Neural progenitor cell (in vitro differentiated cells): Measurements from ENCODE around the gene TDRKH. TPM values are rescaled to one million over a fixed set of nuclear protein-coding genes. Genes with fewer than 3 reads are reported as not detected.

Experiments used
- DNase-seq: peaks from one replicate; pipeline ENCODE4 v3.0.0-alpha.2; 2016; ENCODE audit warnings: low spot score
- H2AFZ ChIP-seq: fragments of 200-600 bp; sonication (generic); replicated peaks from 2 replicates; pipeline ENCODE4 v1.6.1; 2016; ENCODE audit warnings: antibody characterized with exemption
- H3F3A ChIP-seq: fragments of 200-600 bp; sonication (generic); 2 replicates; pipeline ENCODE4 v1.6.1; 2016; ENCODE audit warnings: antibody characterized with exemption, low read depth
- H3K27ac ChIP-seq: fragments of 200-600 bp; sonication (generic); 2 replicates; pipeline ENCODE4 v1.5.1; 2016; ENCODE audit warnings: mild to moderate bottlenecking
- H3K27me3 ChIP-seq: fragments of 200-600 bp; sonication (generic); 2 replicates; pipeline ENCODE4 v1.6.1; 2016; ENCODE audit warnings: mild to moderate bottlenecking, moderate library complexity
- H3K36me3 ChIP-seq: fragments of 200-600 bp; sonication (generic); 2 replicates; pipeline ENCODE4 v1.5.1; 2016
- H3K4me1 ChIP-seq: fragments of 200-600 bp; sonication (generic); 2 replicates; pipeline ENCODE4 v1.6.1; 2016; ENCODE audit warnings: mixed run types
- H3K4me2 ChIP-seq: fragments of 200-600 bp; sonication (generic); 2 replicates; pipeline ENCODE4 v1.6.1; 2016
- H3K4me3 ChIP-seq: fragments of 200-600 bp; sonication (generic); 2 replicates; pipeline ENCODE4 v1.5.1; 2016
- H3K79me2 ChIP-seq: fragments of 200-600 bp; sonication (generic); 2 replicates; pipeline ENCODE4 v1.6.1; 2016; ENCODE audit warnings: low read depth
- H3K9ac ChIP-seq: fragments of 200-600 bp; sonication (generic); 2 replicates; pipeline ENCODE4 v1.6.1; 2016
- H3K9me3 ChIP-seq: fragments of 200-600 bp; sonication (generic); 2 replicates; pipeline ENCODE4 v1.5.1; 2016; ENCODE audit warnings: low read depth
- H4K20me1 ChIP-seq: fragments of 200-600 bp; sonication (generic); 2 replicates; pipeline ENCODE4 v1.6.1; 2016; ENCODE audit warnings: low read depth
- H3K27ac Mint-ChIP-seq: 3 replicates; pipeline ENCODE4 v1.8.0; 2021; ENCODE audit warnings: mixed read lengths
- H3K27me3 Mint-ChIP-seq: 2 replicates; pipeline ENCODE4 v1.8.0; 2022; ENCODE audit warnings: low read depth, mild to moderate bottlenecking, inconsistent platforms, moderate library complexity, mixed read lengths; ENCODE audit not compliant: insufficient read depth
- H3K36me3 Mint-ChIP-seq: 3 replicates; pipeline ENCODE4 v1.8.0; 2021; ENCODE audit warnings: mixed read lengths
- H3K4me1 Mint-ChIP-seq: 3 replicates; pipeline ENCODE4 v1.8.0; 2021; ENCODE audit warnings: mixed read lengths
- H3K4me3 Mint-ChIP-seq: 3 replicates; pipeline ENCODE4 v1.8.0; 2021; ENCODE audit warnings: mild to moderate bottlenecking, moderate library complexity, mixed read lengths
- H3K9me3 Mint-ChIP-seq: 3 replicates; pipeline ENCODE4 v1.8.0; 2020; ENCODE audit warnings: mixed read lengths
- CTCF ChIP-seq: fragments of 200-600 bp; sonication (generic); IDR thresholded peaks from 2 replicates; pipeline ENCODE4 v1.5.1; 2017; ENCODE audit warnings: antibody characterized with exemption, mild to moderate bottlenecking
- EZH2 ChIP-seq: fragments of 200-600 bp; sonication (generic); IDR thresholded peaks from 2 replicates; pipeline ENCODE4 v1.6.1; 2017; ENCODE audit warnings: antibody characterized with exemption, mild to moderate bottlenecking, moderate library complexity
- EZH2phosphoT487 ChIP-seq: fragments of 200-600 bp; sonication (generic); IDR thresholded peaks from 2 replicates; pipeline ENCODE4 v1.6.1; 2017; ENCODE audit warnings: antibody characterized with exemption
- total RNA-seq: library from RNA; depleted of rRNA; stranded (reverse); fragments of >200 nt; gene quantifications from 2 replicates; pipeline ENCODE4 v1.2.3, GENCODE V29; 2015; ENCODE audit warnings: low replicate concordance

The TDRKH gene, protein sequence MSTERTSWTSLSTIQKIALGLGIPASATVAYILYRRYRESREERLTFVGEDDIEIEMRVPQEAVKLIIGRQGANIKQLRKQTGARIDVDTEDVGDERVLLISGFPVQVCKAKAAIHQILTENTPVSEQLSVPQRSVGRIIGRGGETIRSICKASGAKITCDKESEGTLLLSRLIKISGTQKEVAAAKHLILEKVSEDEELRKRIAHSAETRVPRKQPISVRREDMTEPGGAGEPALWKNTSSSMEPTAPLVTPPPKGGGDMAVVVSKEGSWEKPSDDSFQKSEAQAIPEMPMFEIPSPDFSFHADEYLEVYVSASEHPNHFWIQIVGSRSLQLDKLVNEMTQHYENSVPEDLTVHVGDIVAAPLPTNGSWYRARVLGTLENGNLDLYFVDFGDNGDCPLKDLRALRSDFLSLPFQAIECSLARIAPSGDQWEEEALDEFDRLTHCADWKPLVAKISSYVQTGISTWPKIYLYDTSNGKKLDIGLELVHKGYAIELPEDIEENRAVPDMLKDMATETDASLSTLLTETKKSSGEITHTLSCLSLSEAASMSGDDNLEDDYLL
- 26.3 and 30.4 TPM in 2 replicates for total RNA-seq

DNA sequence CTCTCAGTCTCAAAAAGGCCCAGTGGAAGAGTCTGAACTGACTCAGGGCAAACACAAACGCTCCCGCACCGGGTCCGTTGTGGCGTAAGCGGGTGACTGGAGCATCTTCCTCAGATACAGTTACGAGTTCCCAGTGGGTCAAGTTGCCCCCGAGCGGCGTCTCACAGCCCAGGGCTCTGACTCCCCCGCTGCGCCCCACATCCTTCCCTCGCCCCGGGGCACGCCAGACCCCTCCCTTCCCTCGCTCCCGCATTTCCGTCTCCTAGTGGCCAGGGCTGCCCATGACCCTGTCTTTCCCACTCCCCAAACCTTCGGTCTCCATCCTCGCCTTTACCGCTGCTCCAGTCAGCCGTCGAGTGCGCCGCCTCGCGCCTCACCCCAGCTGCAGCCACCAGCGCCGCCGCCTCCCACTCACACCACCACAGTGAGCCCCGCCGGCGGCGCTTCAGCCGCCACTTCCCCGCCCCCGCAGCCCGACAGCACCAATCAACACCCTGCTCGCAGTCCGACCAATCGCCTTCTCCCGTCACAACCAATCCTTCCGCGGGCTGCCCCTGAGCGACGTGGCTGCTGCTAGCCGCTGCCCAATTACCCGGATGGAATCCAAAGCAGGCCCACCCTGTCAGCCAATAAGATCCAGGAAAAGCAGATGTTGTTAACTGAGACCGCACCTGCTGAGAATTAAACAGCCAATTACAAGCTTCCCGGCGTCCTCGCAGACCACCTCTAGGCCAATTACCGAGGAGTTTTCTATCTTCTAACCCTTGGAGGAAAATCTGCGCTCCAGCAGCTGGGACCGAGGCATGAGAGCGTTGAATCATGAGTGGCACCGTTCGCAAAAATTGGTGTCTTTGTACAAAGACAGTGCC lies at the start of gene TDRKH:
TSS of gene TDRKH (minus strand) at position 430 of the 869 bp plus-strand sequence. CDS start 7,478 bp downstream, outside the sequence.
- Mint-ChIP-seq H3K27ac (peak within 1 kb of the TSS; percentile 20), H3K27me3 (peaks cover 6% of the 10 kb centered on the region), H3K36me3 (no peaks in the 10 kb centered on the region), H3K4me1 (peaks cover 17% of the 10 kb centered on the region), H3K4me3 (peak within 1 kb of the TSS; percentile 93), H3K9me3 (no peaks in the 10 kb centered on the region)
- Histone ChIP-seq H4K20me1 (no peaks in the 10 kb centered on the region), H3F3A (peaks cover 13% of the 10 kb centered on the region), H3K9me3 (no peaks in the 10 kb centered on the region), H3K4me3 (peak within 1 kb of the TSS; percentile 80), H3K27ac (no peak within 1 kb of the TSS), H3K79me2 (no peaks in the 10 kb centered on the region), H3K27me3 (peaks cover 9% of the 10 kb centered on the region), H3K36me3 (no peaks in the 10 kb centered on the region), H2AFZ (peak within 1 kb of the TSS; percentile 93), H3K4me2 (peak within 1 kb of the TSS; percentile 95), H3K4me1 (peaks cover 13% of the 10 kb centered on the region), H3K9ac (peak within 1 kb of the TSS; percentile 12)
- TF ChIP-seq EZH2: peak; percentile 18
- no peak for TF ChIP-seq EZH2phosphoT487
- peak; percentile 41 for TF ChIP-seq CTCF
- peak; percentile 99 for DNase-seq

GRCh38 chr1:151839457-151840403 lies 49.4 kb upstream of the TDRKH start, which contains the start of gene C2CD4D:
C2CD4D (minus strand) TSS chr1:151839820; CDS start chr1:151838989, 831 bp downstream.
- TF ChIP-seq EZH2phosphoT487 (no peak), CTCF (no peak), EZH2 (no peak)
- H2AFZ ChIP-seq: peak within 1 kb of the TSS; percentile 84
- H3K36me3 ChIP-seq: no peaks in the 10 kb centered on the region
- peak within 1 kb of the TSS; percentile 49 for H3K4me3 ChIP-seq
- peaks cover 55% of the 10 kb centered on the region for H3K27me3 ChIP-seq
- no peaks in the 10 kb centered on the region for H3K36me3 Mint-ChIP-seq
- peaks cover 18% of the 10 kb centered on the region for H3F3A ChIP-seq
- no peaks in the 10 kb centered on the region for H3K9me3 ChIP-seq
- DNase-seq: peak; percentile 81
- H3K27ac ChIP-seq: no peak within 1 kb of the TSS
- peak within 1 kb of the TSS; percentile 65 for H3K4me2 ChIP-seq
- peak within 1 kb of the TSS; percentile 81 for H3K4me3 Mint-ChIP-seq
- H3K27me3 Mint-ChIP-seq: peaks cover 48% of the 10 kb centered on the region
- H3K4me1 Mint-ChIP-seq: peaks cover 23% of the 10 kb centered on the region
- H3K79me2 ChIP-seq: no peaks in the 10 kb centered on the region
- peaks cover 7% of the 10 kb centered on the region for H3K4me1 ChIP-seq
- no peak within 1 kb of the TSS for H3K9ac ChIP-seq
- H3K9me3 Mint-ChIP-seq: peaks cover 6% of the 10 kb centered on the region
- H3K27ac Mint-ChIP-seq: no peak within 1 kb of the TSS
- no peaks in the 10 kb centered on the region for H4K20me1 ChIP-seq

- peak overlapping the region; percentile 84 for H2AFZ ChIP-seq
- no peak overlapping the region for H3K9ac ChIP-seq
- H3K27ac ChIP-seq: no peak overlapping the region
- Mint-ChIP-seq H3K9me3 (peaks cover 6% of the 10 kb centered on the region), H3K4me1 (peaks cover 23% of the 10 kb centered on the region), H3K27ac (no peak overlapping the region), H3K4me3 (peak overlapping the region; percentile 81), H3K36me3 (no peaks in the 10 kb centered on the region), H3K27me3 (peaks cover 48% of the 10 kb centered on the region)
- no peaks in the 10 kb centered on the region for H3K79me2 ChIP-seq
- peak; percentile 16 for TF ChIP-seq EZH2phosphoT487
- no peak for TF ChIP-seq CTCF
- TF ChIP-seq EZH2: peak; percentile 35
- peak overlapping the region; percentile 65 for H3K4me2 ChIP-seq
- H3F3A ChIP-seq: peaks cover 18% of the 10 kb centered on the region
- H3K27me3 ChIP-seq: peaks cover 55% of the 10 kb centered on the region
- H3K36me3 ChIP-seq: no peaks in the 10 kb centered on the region
- H3K9me3 ChIP-seq: no peaks in the 10 kb centered on the region
- peaks cover 7% of the 10 kb centered on the region for H3K4me1 ChIP-seq
- H4K20me1 ChIP-seq: no peaks in the 10 kb centered on the region
- DNase-seq: no peak
- H3K4me3 ChIP-seq: peak overlapping the region; percentile 49
These were observed 48.7 kb upstream of the TDRKH start for GRCh38 chr1:151839082-151839412.
